Right atrium auricular region (tissue), 2 donors: ENCODE measurements around the gene PIP4K2B. TPM values are rescaled to one million over a fixed set of nuclear protein-coding genes. Genes with fewer than 3 reads are reported as not detected.

Experiments used
- DNase-seq: peaks from one replicate; pipeline ENCODE4 v3.0.0-alpha.2; 2019; ENCODE audit warnings: low spot score
- H3K27ac ChIP-seq, 2 donors: fragments of 200-600 bp; sonication (generic); 1 replicate in 1 of 2; 2 replicates in 1 of 2; pipeline ENCODE4 v1.5.1; 2016 to 2019
- H3K27me3 ChIP-seq, 2 donors: fragments of 200-600 bp; sonication (generic); one replicate each; pipeline versions ENCODE4 v1.5.1 to v1.6.0; 2017 to 2019
- H3K36me3 ChIP-seq: fragments of 200-600 bp; sonication (generic); one replicate; pipeline ENCODE4 v1.5.1; 2016
- H3K4me1 ChIP-seq, 2 donors: fragments of 200-600 bp; sonication (generic); one replicate each; pipeline versions ENCODE4 v1.5.1 to v1.6.0; 2017 to 2019
- H3K4me3 ChIP-seq, 2 donors: fragments of 200-600 bp; sonication (generic); 1 replicate in 1 of 2; 2 replicates in 1 of 2; pipeline ENCODE4 v1.5.1; 2017 to 2019; ENCODE audit warnings: mild to moderate bottlenecking in 1 of 2, moderate library complexity in 1 of 2
- H3K9me3 ChIP-seq, 2 donors: fragments of 200-600 bp; sonication (generic); one replicate each; pipeline ENCODE4 v1.5.1; 2019
- total RNA-seq, 2 donors: library from RNA; depleted of rRNA; stranded (reverse); fragments of >200 nt; gene quantifications; one replicate each; pipeline ENCODE4 v1.1.0, GENCODE V29; 2016
- TF ChIP-seq, protein P1 (sequence below), 2 donors: fragments of 200-600 bp; sonication (generic); IDR thresholded peaks; one replicate each; pipeline ENCODE4 v1.5.1; 2019; ENCODE audit warnings: antibody characterized with exemption in 2 of 2

PIP4K2B gene
- total RNA-seq, 2 donors from 2014 or later = 45.9 to 47.7 TPM

DNA sequence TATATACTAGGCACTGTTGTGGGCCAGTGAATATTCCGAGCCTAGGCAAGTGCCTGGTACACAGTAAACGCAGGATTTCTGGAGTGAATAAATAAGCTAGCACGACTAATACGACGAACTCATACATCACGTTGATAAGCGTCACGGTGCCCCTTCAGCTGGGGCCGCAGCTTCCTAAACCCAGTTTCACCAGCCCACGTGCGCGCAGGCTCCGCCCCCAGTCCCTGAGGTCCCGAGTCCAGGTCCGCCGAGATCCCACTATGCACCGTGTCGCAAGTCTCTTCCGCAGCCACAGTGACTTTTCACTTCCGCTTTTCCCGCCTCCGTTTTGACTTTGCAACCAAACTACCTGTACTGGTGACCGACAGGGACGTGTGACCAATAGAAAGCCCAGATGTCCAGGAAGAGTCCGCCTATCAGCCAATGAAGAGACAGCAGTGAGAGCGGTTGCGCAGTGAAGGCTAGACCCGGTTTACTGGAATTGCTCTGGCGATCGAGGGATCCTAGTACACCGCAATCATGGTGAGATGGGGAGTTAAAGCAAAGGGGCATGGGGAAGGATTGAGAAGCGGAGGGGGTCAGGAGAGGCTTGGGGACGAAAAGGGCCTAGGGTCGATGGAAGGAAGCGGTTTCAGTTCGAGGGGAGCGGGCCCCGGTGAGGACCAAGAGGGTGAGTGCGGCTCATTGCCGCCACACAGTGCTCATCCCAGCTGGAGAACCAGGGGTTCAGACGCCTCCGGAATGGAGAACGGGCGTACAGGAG lies 46.9 kb downstream of the PIP4K2B start, which contains the start of gene PSMB3:
PSMB3 (plus strand) TSS at position 434 of the 763 bp plus-strand sequence; CDS start at position 520, 86 bp downstream.
- H3K4me3 ChIP-seq = peak within 1 kb of the TSS; percentile 71 to 78
- H3K9me3 ChIP-seq = no peaks in the 10 kb centered on the region
- peaks cover 0 to 52% of the 10 kb centered on the region in 2 donors for H3K4me1 ChIP-seq
- peak; percentile 100 for DNase-seq
- peaks cover 27% of the 10 kb centered on the region for H3K36me3 ChIP-seq
- H3K27me3 ChIP-seq = no peaks in the 10 kb centered on the region
- TF ChIP-seq, protein P1, sequence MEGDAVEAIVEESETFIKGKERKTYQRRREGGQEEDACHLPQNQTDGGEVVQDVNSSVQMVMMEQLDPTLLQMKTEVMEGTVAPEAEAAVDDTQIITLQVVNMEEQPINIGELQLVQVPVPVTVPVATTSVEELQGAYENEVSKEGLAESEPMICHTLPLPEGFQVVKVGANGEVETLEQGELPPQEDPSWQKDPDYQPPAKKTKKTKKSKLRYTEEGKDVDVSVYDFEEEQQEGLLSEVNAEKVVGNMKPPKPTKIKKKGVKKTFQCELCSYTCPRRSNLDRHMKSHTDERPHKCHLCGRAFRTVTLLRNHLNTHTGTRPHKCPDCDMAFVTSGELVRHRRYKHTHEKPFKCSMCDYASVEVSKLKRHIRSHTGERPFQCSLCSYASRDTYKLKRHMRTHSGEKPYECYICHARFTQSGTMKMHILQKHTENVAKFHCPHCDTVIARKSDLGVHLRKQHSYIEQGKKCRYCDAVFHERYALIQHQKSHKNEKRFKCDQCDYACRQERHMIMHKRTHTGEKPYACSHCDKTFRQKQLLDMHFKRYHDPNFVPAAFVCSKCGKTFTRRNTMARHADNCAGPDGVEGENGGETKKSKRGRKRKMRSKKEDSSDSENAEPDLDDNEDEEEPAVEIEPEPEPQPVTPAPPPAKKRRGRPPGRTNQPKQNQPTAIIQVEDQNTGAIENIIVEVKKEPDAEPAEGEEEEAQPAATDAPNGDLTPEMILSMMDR (IDR thresholded peaks at IDR 0.05) = no peak
- peak within 1 kb of the TSS; percentile 91 to 96 for H3K27ac ChIP-seq

DNA sequence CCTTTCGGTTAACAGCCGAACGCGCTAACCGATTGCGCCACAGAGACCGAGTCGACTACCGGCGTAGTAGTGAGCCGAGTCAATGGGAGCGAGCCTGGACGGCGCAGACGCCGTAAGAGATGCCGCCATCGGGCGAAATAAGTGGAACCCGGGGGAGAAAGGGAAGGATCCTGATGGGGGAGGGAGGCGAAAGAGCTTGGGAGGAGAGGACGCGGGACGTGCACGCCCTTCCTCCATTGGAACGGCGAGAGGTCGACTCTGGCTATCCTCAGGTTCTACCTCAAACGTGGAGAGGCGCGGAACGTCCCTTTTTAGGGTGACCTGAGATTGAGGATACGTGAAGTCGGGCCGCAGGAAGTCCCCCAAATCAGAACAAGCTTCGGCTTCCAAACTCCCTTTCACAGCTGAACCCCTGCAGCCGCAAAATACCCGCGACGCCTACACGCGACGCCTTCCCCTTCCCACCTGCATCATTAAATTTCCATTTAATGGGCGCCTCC lies 47.5 kb downstream of the PIP4K2B start:
- DNase-seq = peak; percentile 89
- TF ChIP-seq, protein P1 (IDR thresholded peaks at IDR 0.05) = no peak
- H3K27me3 ChIP-seq = no peaks in the 10 kb centered on the region
- peaks cover 0 to 58% of the 10 kb centered on the region in 2 donors for H3K4me1 ChIP-seq
- H3K4me3 ChIP-seq = peak overlapping the region; percentile 71 to 78
- peak overlapping the region; percentile 91 to 96 for H3K27ac ChIP-seq
- no peaks in the 10 kb centered on the region for H3K9me3 ChIP-seq
- peaks cover 20% of the 10 kb centered on the region for H3K36me3 ChIP-seq

DNA sequence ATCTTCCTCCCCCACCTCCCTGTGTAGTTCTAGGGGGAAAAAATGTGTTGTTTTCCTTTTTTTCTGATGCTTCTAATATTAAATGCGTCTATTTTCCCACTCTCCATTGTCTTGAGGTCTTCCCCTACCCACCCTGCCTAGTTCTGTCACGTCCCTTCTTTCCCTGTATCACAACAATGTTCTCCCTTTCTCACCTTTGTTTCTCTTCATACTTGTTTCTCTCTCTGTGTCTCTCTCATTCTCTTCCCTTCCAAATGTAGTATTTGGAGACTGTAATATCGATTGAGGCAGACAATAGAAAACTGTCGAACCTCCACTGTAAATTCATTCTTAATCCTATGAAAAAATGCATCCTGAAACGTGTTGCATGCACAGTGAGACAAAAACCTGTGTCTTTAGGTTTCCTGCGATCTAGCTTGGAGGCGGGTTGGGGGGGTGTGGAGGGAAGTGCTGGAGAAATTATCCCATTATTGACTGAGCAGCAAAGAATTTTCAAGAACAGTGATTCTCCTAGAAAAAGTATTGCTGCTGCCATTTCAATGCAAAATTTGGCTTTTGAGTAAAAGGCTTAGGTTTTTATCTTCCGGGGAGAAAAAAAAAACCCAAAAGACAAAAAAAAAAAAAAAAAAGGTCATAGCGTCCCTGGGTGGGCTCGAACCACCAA lies 48.1 kb downstream of the PIP4K2B start:
- TF ChIP-seq, protein P1 (IDR thresholded peaks at IDR 0.05) = no peak
- peak overlapping the region; percentile 71 to 78 for H3K4me3 ChIP-seq
- no peaks in the 10 kb centered on the region for H3K27me3 ChIP-seq
- peaks cover 0 to 64% of the 10 kb centered on the region in 2 donors for H3K4me1 ChIP-seq
- H3K27ac ChIP-seq = peak overlapping the region; percentile 91 to 96
- H3K36me3 ChIP-seq = peaks cover 15% of the 10 kb centered on the region
- no peak for DNase-seq
- no peaks in the 10 kb centered on the region for H3K9me3 ChIP-seq

DNA sequence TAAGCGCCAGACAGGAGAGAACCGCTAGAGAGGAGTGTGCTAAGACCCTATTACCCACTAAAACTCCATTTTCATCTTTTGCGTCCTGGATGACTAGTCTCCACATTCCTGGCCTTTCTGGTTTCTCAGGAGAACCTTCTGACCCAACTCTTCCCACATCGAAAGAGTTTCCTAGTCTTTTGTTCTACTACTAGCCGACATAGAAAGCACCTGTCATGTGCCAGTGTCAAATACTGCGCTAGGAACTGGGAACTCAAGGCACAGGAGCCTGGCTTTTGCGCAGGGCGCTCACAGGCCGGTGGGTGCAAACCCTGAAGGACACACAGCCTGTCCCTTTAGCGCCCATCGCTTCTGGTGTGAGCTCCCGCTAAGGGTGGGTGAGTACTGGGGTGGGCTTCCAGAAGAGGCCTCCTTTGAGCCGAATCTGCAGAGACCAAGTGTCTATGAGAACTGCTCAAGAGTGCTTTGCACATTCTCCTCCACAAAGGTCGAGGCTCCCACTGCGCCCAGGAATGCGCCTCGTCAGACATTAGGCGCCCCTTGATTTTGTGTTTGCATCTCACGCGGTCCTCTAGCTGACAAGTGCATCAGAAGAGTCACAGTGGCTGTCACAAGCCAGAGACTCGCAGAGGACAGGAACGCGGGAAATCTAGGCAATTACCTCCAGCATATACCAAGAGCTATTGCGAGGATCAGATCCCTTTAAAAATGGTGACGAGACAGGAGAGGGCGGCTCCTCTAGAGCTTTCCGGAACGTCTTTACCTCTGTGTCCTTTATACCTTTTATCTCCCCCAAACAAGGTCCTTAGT lies 48.8 kb downstream of the PIP4K2B start:
- Histone ChIP-seq H3K27me3 (no peaks in the 10 kb centered on the region), H3K4me3 (peak overlapping the region; percentile 80 to 95), H3K9me3 (no peaks in the 10 kb centered on the region), H3K4me1 (peaks cover 0 to 71% of the 10 kb centered on the region in 2 donors), H3K27ac (peak overlapping the region; percentile 91 to 96), H3K36me3 (peaks cover 8% of the 10 kb centered on the region)
- no peak for DNase-seq
- TF ChIP-seq, protein P1 (IDR thresholded peaks at IDR 0.05) = no peak

DNA sequence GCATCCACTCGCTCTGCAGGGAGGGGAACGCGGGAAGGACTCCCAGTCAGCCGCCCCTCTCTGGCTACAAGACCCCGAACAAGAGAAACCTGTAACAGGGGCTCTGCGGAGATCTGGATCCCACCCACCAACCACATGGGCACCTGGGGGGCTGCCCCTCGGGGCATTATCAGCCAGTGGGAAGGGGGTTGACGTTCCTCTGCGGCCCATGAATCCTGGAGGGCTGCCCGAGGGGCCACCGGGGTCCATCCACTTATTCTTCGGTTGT lies 49.4 kb downstream of the PIP4K2B start:
- H3K9me3 ChIP-seq = no peaks in the 10 kb centered on the region
- peaks cover 0 to 73% of the 10 kb centered on the region in 2 donors for H3K4me1 ChIP-seq
- peak overlapping the region; percentile 91 to 96 for H3K27ac ChIP-seq
- TF ChIP-seq, protein P1 (IDR thresholded peaks at IDR 0.05) = no peak
- H3K4me3 ChIP-seq = peak overlapping the region; percentile 80 to 95
- no peak for DNase-seq
- peaks cover 6% of the 10 kb centered on the region for H3K36me3 ChIP-seq
- H3K27me3 ChIP-seq = no peaks in the 10 kb centered on the region
